ENCODE results near the gene EPHA2.

The EPHA2 gene

DNA sequence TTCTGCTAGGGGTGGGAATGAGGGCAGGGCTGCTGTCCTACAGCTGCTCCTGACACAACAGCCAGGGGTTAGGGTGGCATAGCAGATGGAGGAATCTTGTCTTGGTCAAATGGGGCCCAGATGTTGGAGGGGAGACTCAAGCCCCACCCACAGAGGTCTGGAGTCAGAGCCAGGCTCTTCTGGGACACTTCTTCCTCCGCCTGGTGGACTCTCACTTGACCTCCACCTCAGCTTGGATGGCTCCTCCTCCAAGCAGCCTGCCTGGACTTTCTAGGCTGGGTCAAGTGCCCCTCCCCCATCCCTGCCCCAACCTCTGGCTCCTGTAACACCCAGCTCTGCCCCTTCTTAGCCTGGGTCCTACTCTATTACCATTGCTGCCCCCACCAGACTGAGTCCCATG lies 35.5 kb downstream of the EPHA2 start:
- no peak overlapping the region for H3K4me3 ChIP-seq (ENCODE audit: low read length)

DNA sequence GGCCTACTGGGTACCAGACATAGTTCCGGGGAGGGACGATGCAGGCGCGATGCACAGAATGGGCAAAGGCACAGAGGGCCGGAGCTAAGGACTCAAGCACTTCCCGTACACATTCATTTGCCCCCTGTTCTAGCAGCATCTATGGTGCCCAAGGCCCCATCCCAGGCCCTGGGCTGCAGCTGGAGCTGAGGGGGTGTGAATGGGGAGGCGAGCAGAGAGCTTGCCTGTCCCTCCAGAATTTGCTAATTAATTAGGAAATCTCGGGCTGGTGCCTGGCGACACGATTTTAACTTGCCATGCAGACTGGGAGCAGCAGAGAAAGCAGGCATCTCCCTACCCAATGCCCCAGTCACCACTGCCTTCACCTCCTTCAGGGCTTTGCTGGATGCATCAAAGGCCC lies 35.9 kb downstream of the EPHA2 start:
- TF ChIP-seq, protein P1, sequence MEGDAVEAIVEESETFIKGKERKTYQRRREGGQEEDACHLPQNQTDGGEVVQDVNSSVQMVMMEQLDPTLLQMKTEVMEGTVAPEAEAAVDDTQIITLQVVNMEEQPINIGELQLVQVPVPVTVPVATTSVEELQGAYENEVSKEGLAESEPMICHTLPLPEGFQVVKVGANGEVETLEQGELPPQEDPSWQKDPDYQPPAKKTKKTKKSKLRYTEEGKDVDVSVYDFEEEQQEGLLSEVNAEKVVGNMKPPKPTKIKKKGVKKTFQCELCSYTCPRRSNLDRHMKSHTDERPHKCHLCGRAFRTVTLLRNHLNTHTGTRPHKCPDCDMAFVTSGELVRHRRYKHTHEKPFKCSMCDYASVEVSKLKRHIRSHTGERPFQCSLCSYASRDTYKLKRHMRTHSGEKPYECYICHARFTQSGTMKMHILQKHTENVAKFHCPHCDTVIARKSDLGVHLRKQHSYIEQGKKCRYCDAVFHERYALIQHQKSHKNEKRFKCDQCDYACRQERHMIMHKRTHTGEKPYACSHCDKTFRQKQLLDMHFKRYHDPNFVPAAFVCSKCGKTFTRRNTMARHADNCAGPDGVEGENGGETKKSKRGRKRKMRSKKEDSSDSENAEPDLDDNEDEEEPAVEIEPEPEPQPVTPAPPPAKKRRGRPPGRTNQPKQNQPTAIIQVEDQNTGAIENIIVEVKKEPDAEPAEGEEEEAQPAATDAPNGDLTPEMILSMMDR (conservative IDR thresholded peaks at IDR 0.05; ENCODE audit: low read depth, low read length): no peak
- no peak overlapping the region for H3K4me3 ChIP-seq (ENCODE audit: low read length)
- DNase-seq (ENCODE audit: low read depth): no peak

More for the DNA sequence above, 35.5 kb downstream of the EPHA2 start:
- no peak for DNase-seq (ENCODE audit: low read depth)
- TF ChIP-seq, protein P1 (conservative IDR thresholded peaks at IDR 0.05; ENCODE audit: low read depth, low read length): no peak

DNA sequence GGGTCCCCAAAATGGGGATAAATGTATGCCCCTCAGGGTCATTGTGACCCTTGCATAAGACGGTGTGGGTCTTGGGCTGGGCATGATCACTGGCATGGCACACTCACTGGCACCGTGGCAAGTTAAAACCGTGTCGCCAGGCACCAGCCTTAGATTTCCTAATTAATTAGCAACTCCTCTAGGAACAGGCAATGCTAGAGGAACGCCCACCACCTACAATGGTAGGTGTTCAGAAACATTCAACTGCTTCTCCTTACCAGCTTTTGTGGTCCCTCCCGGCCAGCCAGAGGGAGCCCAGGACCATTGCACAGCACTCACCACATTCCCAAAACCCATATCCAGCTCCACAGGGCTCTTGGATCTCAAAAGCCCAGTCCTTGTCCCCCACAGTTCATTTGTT lies 36.4 kb downstream of the EPHA2 start:
- H3K4me3 ChIP-seq (ENCODE audit: low read length): no peak overlapping the region
- TF ChIP-seq, protein P1 (conservative IDR thresholded peaks at IDR 0.05; ENCODE audit: low read depth, low read length): no peak
- no peak for DNase-seq (ENCODE audit: low read depth)

DNA sequence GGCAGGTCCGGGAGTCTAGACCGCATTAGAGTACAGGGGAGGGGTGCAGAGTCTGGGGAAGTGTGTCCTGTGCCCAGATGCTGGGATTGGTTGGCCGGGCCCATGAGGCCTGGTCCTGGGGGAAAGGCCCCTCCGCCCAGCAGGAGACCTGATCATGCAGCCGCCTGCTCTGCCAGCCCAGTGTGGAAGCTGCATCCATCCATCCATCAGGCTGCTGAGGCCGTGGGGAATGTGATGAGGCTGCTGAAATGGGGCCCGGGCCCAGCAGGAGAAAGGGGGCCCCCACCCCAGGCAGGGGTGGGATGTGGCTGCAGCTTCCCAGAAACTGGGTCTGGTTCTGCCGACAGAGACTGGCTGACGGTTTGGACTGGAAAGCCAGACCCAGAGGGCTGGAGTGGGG lies 37.2 kb downstream of the EPHA2 start:
- TF ChIP-seq, protein P1 (conservative IDR thresholded peaks at IDR 0.05; ENCODE audit: low read depth, low read length): no peak
- H3K4me3 ChIP-seq (ENCODE audit: low read length): no peak overlapping the region
- DNase-seq (ENCODE audit: low read depth): no peak

DNA sequence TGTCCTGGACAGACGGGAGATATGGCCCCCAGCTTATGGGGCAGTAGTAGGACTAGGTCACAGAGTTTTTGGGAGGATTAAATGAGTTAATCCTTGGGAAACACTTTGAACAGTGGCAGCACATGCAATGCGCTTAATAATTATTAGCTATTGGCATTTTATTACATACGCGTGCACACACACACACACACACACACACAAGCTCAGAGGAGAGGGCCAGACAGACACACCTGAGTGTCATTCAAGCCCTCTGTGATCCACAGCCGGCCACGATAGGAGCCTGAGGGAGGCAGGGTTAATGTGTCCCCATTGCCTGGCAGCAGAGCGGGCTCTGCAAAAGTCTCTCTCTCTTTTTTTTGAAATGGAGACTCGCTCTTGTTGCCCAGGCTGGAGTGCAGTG lies 37.9 kb downstream of the EPHA2 start:
- TF ChIP-seq, protein P1 (conservative IDR thresholded peaks at IDR 0.05; ENCODE audit: low read depth, low read length): no peak
- DNase-seq (ENCODE audit: low read depth): no peak
- H3K4me3 ChIP-seq (ENCODE audit: low read length): no peak overlapping the region

DNA sequence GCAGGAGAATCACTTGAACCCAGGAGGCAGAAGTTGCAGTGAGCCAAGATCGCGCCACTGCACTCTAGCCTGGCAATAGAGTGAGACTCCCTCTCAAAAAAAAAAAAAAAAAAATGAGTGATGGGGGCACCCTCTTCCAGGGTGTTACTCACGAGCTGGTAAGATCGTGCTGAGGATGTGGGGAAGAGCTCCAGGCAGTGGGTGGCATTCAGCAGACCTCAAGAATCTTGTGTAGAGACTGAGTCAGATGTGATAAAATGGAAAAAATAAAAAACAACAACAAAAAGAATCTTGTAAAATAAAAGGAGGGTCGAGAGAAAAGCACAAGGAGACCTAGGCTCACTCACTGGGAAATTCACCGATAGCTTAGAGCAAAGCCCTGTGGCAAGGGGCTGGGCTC lies 38.5 kb downstream of the EPHA2 start:
- no peak for DNase-seq (ENCODE audit: low read depth)
- H3K4me3 ChIP-seq (ENCODE audit: low read length): no peak overlapping the region
- TF ChIP-seq, protein P1 (conservative IDR thresholded peaks at IDR 0.05; ENCODE audit: low read depth, low read length): no peak

DNA sequence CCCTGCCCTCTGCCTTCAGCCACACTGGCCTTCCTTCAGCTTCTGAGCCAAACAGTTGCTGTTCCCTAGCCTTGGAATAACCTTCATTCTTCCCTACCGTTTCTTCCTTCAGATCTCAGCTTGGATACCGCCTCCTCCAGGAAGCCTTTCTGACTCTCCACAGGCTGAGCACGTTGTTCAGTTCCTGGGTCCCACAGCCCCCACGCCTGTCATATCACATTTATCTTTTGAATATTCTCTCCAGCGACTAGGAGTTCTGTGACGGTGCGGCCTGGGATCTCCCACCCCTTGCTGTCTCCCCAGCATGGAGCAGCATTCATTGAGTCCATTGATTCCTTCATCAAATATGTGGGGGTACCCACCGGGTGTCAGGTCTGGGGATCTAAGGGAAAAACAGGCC lies 39.2 kb downstream of the EPHA2 start:
- DNase-seq (ENCODE audit: low read depth): no peak
- TF ChIP-seq, protein P1 (conservative IDR thresholded peaks at IDR 0.05; ENCODE audit: low read depth, low read length): no peak
- H3K4me3 ChIP-seq (ENCODE audit: low read length): no peak overlapping the region
